Activated T-cell treated with anti-CD3 and anti-CD28 coated beads, Interleukin-2, amount 50 U/mL, for 72 hours (primary cell): ENCODE data around the gene RPS6KA4. TPM values are rescaled to one million over a fixed set of nuclear protein-coding genes. Genes with fewer than 3 reads are reported as not detected.
"Not testable (repeated sequence)": the region's sequence is repeated elsewhere in the genome, so short reads cannot be mapped to it uniquely, and the experiment has no call there.

Experiments used
- ATAC-seq, 2 donors: fragments of 150-1000 bp; cut with Tn5 transposase; replicated peaks in 1 of 2; 2 replicates each; pipeline ENCODE4 v1.10.0; 2021; ENCODE audit warnings: moderate library complexity in 2 of 2, mild to moderate bottlenecking in 1 of 2
- DNase-seq, 2 donors: peaks; one replicate each; pipeline ENCODE4 v3.0.0; 2021 to 2022; ENCODE audit warnings: mixed read lengths in 1 of 2
- H3K27ac Mint-ChIP-seq: one replicate; pipeline ENCODE4 v1.8.0; 2022; ENCODE audit warnings: mild to moderate bottlenecking, moderate library complexity, mixed read lengths
- H3K27me3 Mint-ChIP-seq: one replicate; pipeline ENCODE4 v1.8.0; 2022; ENCODE audit warnings: low read depth, mixed read lengths
- H3K36me3 Mint-ChIP-seq, 2 donors: one replicate each; pipeline ENCODE4 v1.8.0; 2022; ENCODE audit warnings: mixed read lengths in 2 of 2, mild to moderate bottlenecking in 1 of 2; ENCODE audit not compliant: insufficient read depth in 2 of 2
- H3K4me1 Mint-ChIP-seq: one replicate; pipeline ENCODE4 v1.8.0; 2022; ENCODE audit warnings: low read depth, mixed read lengths
- H3K4me3 Mint-ChIP-seq, 2 donors: one replicate each; pipeline ENCODE4 v1.8.0; 2022; ENCODE audit warnings: mild to moderate bottlenecking in 2 of 2, mixed read lengths in 2 of 2, moderate library complexity in 2 of 2
- H3K9me3 Mint-ChIP-seq, 2 donors: one replicate each; pipeline ENCODE4 v1.8.0; 2022; ENCODE audit warnings: mixed read lengths in 2 of 2
- total RNA-seq, 2 donors: library from RNA; stranded (reverse); gene quantifications; one replicate each; pipeline ENCODE4 v1.2.3, GENCODE V29; 2022

The RPS6KA4 gene
- total RNA-seq, 2 donors from 2014 or later: 16.6 to 18.4 TPM

- no peak for ATAC-seq
- H3K27ac Mint-ChIP-seq: peak overlapping the region; percentile 98
- DNase-seq: no peak
- H3K4me3 Mint-ChIP-seq: peak overlapping the region; percentile 88 to 92
- peaks cover 9% of the 10 kb centered on the region in 2 donors for H3K36me3 Mint-ChIP-seq
- no peaks in the 10 kb centered on the region for H3K9me3 Mint-ChIP-seq
- H3K27me3 Mint-ChIP-seq: no peaks in the 10 kb centered on the region
- peaks cover 59% of the 10 kb centered on the region for H3K4me1 Mint-ChIP-seq
Observed at GRCh38 chr11:64318766-64319761, 39.9 kb upstream of the RPS6KA4 start.

- H3K27ac Mint-ChIP-seq: peak overlapping the region; percentile 78
- no peaks in the 10 kb centered on the region for H3K9me3 Mint-ChIP-seq
- no peaks in the 10 kb centered on the region for H3K27me3 Mint-ChIP-seq
- H3K36me3 Mint-ChIP-seq: peaks cover 9% of the 10 kb centered on the region in 2 donors
- peaks cover 50% of the 10 kb centered on the region for H3K4me1 Mint-ChIP-seq
- ATAC-seq (no peak), DNase-seq (no peak)
- no peak overlapping the region for H3K4me3 Mint-ChIP-seq
Observed at GRCh38 chr11:64320556-64320955, 38.4 kb upstream of the RPS6KA4 start.

GRCh38 chr11:64321026-64321425 is 37.9 kb upstream of the RPS6KA4 start:
- H3K4me3 Mint-ChIP-seq: peak overlapping the region in 1 of 2 donors; percentile 5
- H3K27me3 Mint-ChIP-seq: no peaks in the 10 kb centered on the region
- H3K27ac Mint-ChIP-seq: no peak overlapping the region
- H3K36me3 Mint-ChIP-seq: peaks cover 9% of the 10 kb centered on the region in 2 donors
- ATAC-seq (no peak), DNase-seq (no peak)
- H3K9me3 Mint-ChIP-seq: no peaks in the 10 kb centered on the region
- peaks cover 50% of the 10 kb centered on the region for H3K4me1 Mint-ChIP-seq

- Mint-ChIP-seq H3K4me3 (no peak overlapping the region), H3K27me3 (no peaks in the 10 kb centered on the region), H3K9me3 (no peaks in the 10 kb centered on the region), H3K4me1 (peaks cover 45% of the 10 kb centered on the region), H3K36me3 (peaks cover 9% of the 10 kb centered on the region in 2 donors), H3K27ac (no peak overlapping the region)
- DNase-seq: no peak
- ATAC-seq: no peak
Observed at GRCh38 chr11:64321533-64321932, 37.4 kb upstream of the RPS6KA4 start.

GRCh38 chr11:64322925-64323260 is 36.1 kb upstream of the RPS6KA4 start:
- no peak overlapping the region for H3K4me3 Mint-ChIP-seq

GRCh38 chr11:64323373-64323772 is 35.6 kb upstream of the RPS6KA4 start:
- DNase-seq: no peak
- no peak overlapping the region for H3K4me3 Mint-ChIP-seq
- no peaks in the 10 kb centered on the region for H3K9me3 Mint-ChIP-seq
- H3K36me3 Mint-ChIP-seq: peaks cover 6 to 7% of the 10 kb centered on the region in 2 donors
- ATAC-seq: no peak
- H3K27me3 Mint-ChIP-seq: no peaks in the 10 kb centered on the region
- H3K4me1 Mint-ChIP-seq: peaks cover 31% of the 10 kb centered on the region
- no peak overlapping the region for H3K27ac Mint-ChIP-seq

More at GRCh38 chr11:64322925-64323260, 36.1 kb upstream of the RPS6KA4 start:
- H3K27ac Mint-ChIP-seq: no peak overlapping the region
- no peaks in the 10 kb centered on the region for H3K9me3 Mint-ChIP-seq
- ATAC-seq (no peak), DNase-seq (no peak)
- H3K27me3 Mint-ChIP-seq: no peaks in the 10 kb centered on the region
- peaks cover 35% of the 10 kb centered on the region for H3K4me1 Mint-ChIP-seq
- peaks cover 7 to 9% of the 10 kb centered on the region in 2 donors for H3K36me3 Mint-ChIP-seq

GRCh38 chr11:64323984-64324383 is 35.0 kb upstream of the RPS6KA4 start:
- DNase-seq, H3K36me3 Mint-ChIP-seq, H3K4me3 Mint-ChIP-seq, H3K27me3 Mint-ChIP-seq, H3K27ac Mint-ChIP-seq, ATAC-seq, H3K9me3 Mint-ChIP-seq: not testable (repeated sequence)
- H3K4me1 Mint-ChIP-seq: peaks cover 29% of the 10 kb centered on the region

GRCh38 chr11:64324692-64325469 is 34.1 kb upstream of the RPS6KA4 start:
- no peak for ATAC-seq

GRCh38 chr11:64327375-64327774 is 31.6 kb upstream of the RPS6KA4 start:
- no peak overlapping the region for H3K27ac Mint-ChIP-seq
- no peak overlapping the region for H3K4me3 Mint-ChIP-seq
- no peaks in the 10 kb centered on the region for H3K27me3 Mint-ChIP-seq
- peaks cover 10% of the 10 kb centered on the region for H3K4me1 Mint-ChIP-seq
- no peaks in the 10 kb centered on the region for H3K36me3 Mint-ChIP-seq
- DNase-seq: no peak
- ATAC-seq: no peak
- no peaks in the 10 kb centered on the region for H3K9me3 Mint-ChIP-seq

More at GRCh38 chr11:64324692-64325469, 34.1 kb upstream of the RPS6KA4 start:
- DNase-seq: no peak
- H3K4me3 Mint-ChIP-seq: no peak overlapping the region
- H3K9me3 Mint-ChIP-seq: no peaks in the 10 kb centered on the region
- no peaks in the 10 kb centered on the region for H3K27me3 Mint-ChIP-seq
- peaks cover 20% of the 10 kb centered on the region for H3K4me1 Mint-ChIP-seq
- no peak overlapping the region for H3K27ac Mint-ChIP-seq
- peaks cover 2% of the 10 kb centered on the region in 2 donors for H3K36me3 Mint-ChIP-seq

GRCh38 chr11:64327993-64328392 is 31.0 kb upstream of the RPS6KA4 start:
- no peak overlapping the region for H3K4me3 Mint-ChIP-seq
- H3K27ac Mint-ChIP-seq: no peak overlapping the region
- H3K27me3 Mint-ChIP-seq: no peaks in the 10 kb centered on the region
- H3K4me1 Mint-ChIP-seq: peaks cover 10% of the 10 kb centered on the region
- DNase-seq: no peak
- no peaks in the 10 kb centered on the region for H3K9me3 Mint-ChIP-seq
- ATAC-seq: no peak
- no peaks in the 10 kb centered on the region for H3K36me3 Mint-ChIP-seq

- peaks cover 20% of the 10 kb centered on the region for H3K4me1 Mint-ChIP-seq
- no peaks in the 10 kb centered on the region for H3K9me3 Mint-ChIP-seq
- no peak overlapping the region for H3K27ac Mint-ChIP-seq
- DNase-seq: no peak
- no peak overlapping the region for H3K4me3 Mint-ChIP-seq
- no peak for ATAC-seq
- no peaks in the 10 kb centered on the region for H3K36me3 Mint-ChIP-seq
- H3K27me3 Mint-ChIP-seq: no peaks in the 10 kb centered on the region
Observed at GRCh38 chr11:64330888-64331287, 28.1 kb upstream of the RPS6KA4 start.

GRCh38 chr11:64331569-64332371 is 27.2 kb upstream of the RPS6KA4 start:
- Mint-ChIP-seq H3K27ac (peak overlapping the region; percentile 6), H3K4me1 (peaks cover 20% of the 10 kb centered on the region), H3K27me3 (no peaks in the 10 kb centered on the region), H3K36me3 (no peaks in the 10 kb centered on the region), H3K9me3 (no peaks in the 10 kb centered on the region), H3K4me3 (peak overlapping the region; percentile 32 to 40)
- DNase-seq (peak; percentile 89 to 92), ATAC-seq (peak; percentile 88 to 91)
